GM19372 (cell line): Measurements from ENCODE around the gene ZNF768.
"Not testable (repeated sequence)": the region's sequence is repeated elsewhere in the genome, so short reads cannot be mapped to it uniquely, and the experiment has no call there.

Experiments used
- ATAC-seq: cut with Tn5 transposase; IDR thresholded peaks from one replicate; pipeline ENCODE4 v1.9.1; 2021; ENCODE audit warnings: mild to moderate bottlenecking, low read depth, moderate library complexity; ENCODE audit not compliant: unreplicated experiment

The ZNF768 gene

GRCh38 chr16:30534368-30535105, 8.2 kb upstream of the ZNF768 start, which contains the start of gene ZNF747:
Gene ZNF747 (minus strand): TSS chr16:30534858. CDS start chr16:30534679, 179 bp downstream.
- peak; percentile 74 for ATAC-seq

- ATAC-seq: peak; percentile 15
These were observed 7.5 kb upstream of the ZNF768 start for GRCh38 chr16:30533748-30534367.

- ATAC-seq: no peak
These were observed 6.8 kb upstream of the ZNF768 start for GRCh38 chr16:30533146-30533522.

GRCh38 chr16:30532285-30533145, 6.1 kb upstream of the ZNF768 start:
- ATAC-seq: no peak

GRCh38 chr16:30530163-30531037, 4.0 kb upstream of the ZNF768 start:
- ATAC-seq: no peak

- no peak for ATAC-seq
These were observed 2.6 kb upstream of the ZNF768 start for GRCh38 chr16:30528799-30529457.

GRCh38 chr16:30527635-30528178, 1.3 kb upstream of the ZNF768 start:
- ATAC-seq: no peak

GRCh38 chr16:30526823-30527634, 663 bp upstream of the ZNF768 start:
- peak; percentile 78 for ATAC-seq

GRCh38 chr16:30525844-30526136, 576 bp downstream of the ZNF768 start:
- ATAC-seq: no peak

GRCh38 chr16:30524575-30525568, 1.5 kb downstream of the ZNF768 start:
- no peak for ATAC-seq

GRCh38 chr16:30523768-30524574, 2.4 kb downstream of the ZNF768 start:
- ATAC-seq: no peak

GRCh38 chr16:30522702-30523463, 3.5 kb downstream of the ZNF768 start:
- ATAC-seq: not testable (repeated sequence)

GRCh38 chr16:30521873-30522641, 4.3 kb downstream of the ZNF768 start:
- no peak for ATAC-seq

GRCh38 chr16:30521476-30521872, 4.9 kb downstream of the ZNF768 start:
- ATAC-seq: no peak
